Measurements from ENCODE around the gene ARHGAP26.

The ARHGAP26 gene

GRCh38 chr5:142830241-142831008, 60.2 kb downstream of the ARHGAP26 start:
- FAIRE-seq (no peak), DNase-seq (ENCODE audit: insufficient read length, low spot score) (no peak)
- TF ChIP-seq POLR2A (IDR thresholded peaks at IDR 0.05; ENCODE audit: low read depth, low read length), result no peak

- DNase-seq (ENCODE audit: insufficient read length, low spot score) (no peak), FAIRE-seq (no peak)
- no peak for TF ChIP-seq POLR2A (IDR thresholded peaks at IDR 0.05; ENCODE audit: low read depth, low read length)
Measured at GRCh38 chr5:142831009-142831383, 60.8 kb downstream of the ARHGAP26 start.

DNA sequence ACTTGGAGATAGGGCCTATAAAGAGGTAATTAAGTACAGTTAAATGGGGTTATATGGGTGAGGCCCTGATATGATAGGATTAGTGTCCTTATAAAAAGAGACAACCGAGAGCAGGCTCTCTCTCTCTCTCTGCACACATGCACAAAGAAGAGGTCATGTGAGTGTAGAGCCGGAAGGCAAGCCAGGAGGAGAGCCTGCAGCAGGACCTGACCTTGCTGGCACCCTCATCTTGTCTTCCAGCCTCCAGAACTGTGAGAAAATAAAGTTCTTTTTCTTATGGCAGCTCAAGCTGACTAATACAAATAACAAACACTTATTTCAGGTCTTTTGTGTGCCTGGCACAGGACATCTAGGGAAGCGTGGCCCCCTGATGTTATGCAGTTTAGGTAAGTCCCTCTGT, 62.1 kb downstream of the ARHGAP26 start:
- FAIRE-seq (no peak), DNase-seq (ENCODE audit: insufficient read length, low spot score) (no peak)
- no peak for TF ChIP-seq POLR2A (IDR thresholded peaks at IDR 0.05; ENCODE audit: low read depth, low read length)

DNA sequence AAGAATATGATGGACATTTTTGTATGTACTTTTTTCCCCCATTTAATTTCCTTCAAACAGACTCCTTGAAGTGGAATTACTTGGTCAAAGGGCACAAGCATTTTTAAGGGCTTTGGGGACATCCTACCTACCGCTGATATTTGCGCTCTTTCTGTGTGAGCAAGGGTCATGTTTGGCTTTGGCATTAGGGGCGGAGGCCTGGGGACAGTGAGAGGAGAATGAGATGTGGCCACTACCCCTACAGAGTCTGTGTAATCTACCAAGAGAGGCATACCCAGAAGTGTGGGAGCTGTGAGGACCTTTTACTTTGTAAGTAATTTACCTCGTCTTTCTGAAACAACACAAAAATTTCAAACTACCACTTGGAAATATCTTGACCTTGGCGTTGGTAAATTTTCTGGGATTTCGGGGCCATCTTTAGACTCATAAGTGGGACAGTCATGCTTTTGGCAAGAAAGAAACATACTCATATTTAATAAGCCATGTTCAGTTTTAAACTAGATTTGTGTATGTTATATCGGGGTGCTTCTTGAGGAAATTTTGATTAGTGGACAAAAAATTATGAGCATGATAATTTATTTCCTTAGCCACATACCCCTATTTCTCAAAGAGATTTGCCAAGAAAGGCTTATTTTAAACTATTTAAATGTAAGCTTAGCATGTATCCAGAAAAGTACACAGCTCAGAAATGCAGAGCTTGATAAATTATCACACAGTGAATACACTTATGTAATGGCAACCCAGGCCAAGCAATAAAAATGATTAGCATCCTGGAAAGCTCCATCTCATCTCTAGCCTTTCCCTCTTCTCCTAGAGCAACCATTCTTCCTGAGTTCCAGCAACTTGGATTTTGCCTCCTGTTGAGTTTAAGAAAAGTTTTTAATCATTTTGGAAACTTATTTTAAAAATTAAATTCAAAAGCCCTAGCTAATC, 63.6 kb downstream of the ARHGAP26 start:
- no peak for FAIRE-seq
- no peak for DNase-seq (ENCODE audit: insufficient read length, low spot score)
- TF ChIP-seq POLR2A (IDR thresholded peaks at IDR 0.05; ENCODE audit: low read depth, low read length), result no peak

DNA sequence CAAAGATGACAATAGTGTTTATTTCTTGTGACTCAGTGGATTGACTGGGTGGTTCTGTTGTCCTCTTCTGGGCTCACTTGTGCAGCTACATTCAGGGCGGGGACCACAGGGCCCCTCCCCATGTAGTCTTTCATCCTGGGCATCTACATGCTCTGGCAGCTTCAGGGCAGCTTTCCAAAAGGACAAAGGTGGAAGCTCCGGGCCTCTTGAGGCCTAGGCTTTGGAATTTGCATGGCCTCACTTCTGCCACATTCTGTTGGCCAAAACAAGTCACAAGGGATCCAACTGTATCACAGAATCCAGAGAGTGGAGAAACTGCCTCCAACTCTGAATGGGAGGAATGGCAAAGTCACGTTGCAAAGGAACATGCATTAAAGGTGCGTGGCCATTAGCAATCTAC, 64.3 kb downstream of the ARHGAP26 start:
- DNase-seq (ENCODE audit: insufficient read length, low spot score) (no peak), FAIRE-seq (no peak)
- no peak for TF ChIP-seq POLR2A (IDR thresholded peaks at IDR 0.05; ENCODE audit: low read depth, low read length)

DNA sequence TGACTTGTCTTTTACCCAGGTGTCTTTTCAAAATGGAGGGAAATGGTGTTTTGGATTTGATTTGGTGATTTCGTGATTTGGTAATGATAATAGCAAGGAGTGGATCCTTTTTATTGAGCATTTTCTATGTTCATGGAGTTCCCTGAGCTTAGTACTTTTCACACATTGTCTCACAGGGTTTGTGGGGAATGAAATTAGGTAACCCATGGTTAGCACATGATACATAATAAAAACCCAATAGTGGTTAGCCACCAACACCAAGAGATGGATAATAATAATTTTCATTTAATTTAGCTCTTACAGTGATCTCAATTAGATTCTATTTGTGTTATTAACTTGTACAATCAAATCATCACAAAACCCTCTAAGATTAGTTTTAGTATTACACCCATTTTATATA, 65.4 kb downstream of the ARHGAP26 start:
- DNase-seq (ENCODE audit: insufficient read length, low spot score), result no peak
- no peak for FAIRE-seq
- no peak for TF ChIP-seq POLR2A (IDR thresholded peaks at IDR 0.05; ENCODE audit: low read depth, low read length)

DNA sequence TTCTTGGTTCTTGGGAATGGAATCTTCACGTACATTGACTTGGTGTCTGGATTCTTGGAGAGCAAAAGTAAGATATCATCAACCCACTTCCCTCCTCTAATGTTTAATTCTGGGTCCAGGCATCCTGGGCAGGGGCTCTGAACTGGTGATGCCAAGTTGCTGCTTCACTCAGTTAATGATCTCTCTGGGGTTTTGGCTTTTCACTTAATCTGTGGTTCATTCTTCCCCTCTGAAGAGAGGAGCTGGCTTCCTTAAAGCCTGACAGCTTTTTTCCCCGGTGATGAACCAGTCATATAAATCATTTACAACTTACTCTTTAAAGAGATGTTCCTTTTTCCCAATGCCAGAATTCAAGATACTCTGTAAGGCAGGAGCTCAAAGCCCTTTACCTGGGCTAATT, 65.9 kb downstream of the ARHGAP26 start:
- FAIRE-seq (no peak), DNase-seq (ENCODE audit: insufficient read length, low spot score) (no peak)
- TF ChIP-seq POLR2A (IDR thresholded peaks at IDR 0.05; ENCODE audit: low read depth, low read length), result no peak

- no peak for TF ChIP-seq POLR2A (IDR thresholded peaks at IDR 0.05; ENCODE audit: low read depth, low read length)
- no peak for DNase-seq (ENCODE audit: insufficient read length, low spot score)
- FAIRE-seq, result no peak
Measured at GRCh38 chr5:142837081-142837725, 67.0 kb downstream of the ARHGAP26 start.

- FAIRE-seq (no peak), DNase-seq (ENCODE audit: insufficient read length, low spot score) (no peak)
- TF ChIP-seq POLR2A (IDR thresholded peaks at IDR 0.05; ENCODE audit: low read depth, low read length), result no peak
Measured at GRCh38 chr5:142838845-142839244, 68.7 kb downstream of the ARHGAP26 start.

DNA sequence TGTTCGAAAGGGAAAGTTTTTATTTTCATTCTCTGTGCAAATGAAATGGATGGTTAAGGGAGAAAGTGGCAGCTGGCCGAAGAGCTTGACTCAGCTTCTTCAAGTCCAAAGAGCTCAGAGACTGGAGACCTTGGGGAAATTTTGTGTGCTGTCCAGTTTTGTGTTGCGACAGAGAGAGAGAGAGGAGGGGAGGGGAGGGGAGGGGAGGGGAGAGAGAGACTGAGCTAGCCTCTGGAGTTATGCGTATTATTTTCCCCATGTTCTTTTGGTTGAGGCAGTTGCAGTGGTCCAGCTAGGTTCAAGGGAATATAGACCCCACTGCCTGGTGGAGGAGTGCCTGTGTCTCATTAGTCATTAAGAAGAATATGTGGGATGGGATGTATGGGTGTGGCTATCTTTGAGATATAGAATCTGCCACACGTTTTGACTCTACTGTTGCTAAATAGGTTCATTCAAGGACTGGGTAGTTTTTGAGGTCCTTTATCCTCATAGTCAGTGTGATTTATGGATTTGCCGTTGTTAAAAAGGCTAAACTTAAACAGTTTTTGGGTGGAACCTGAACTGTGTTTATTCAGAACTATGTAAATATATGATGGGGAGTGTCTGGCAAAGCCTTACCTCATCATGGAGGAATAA, 69.7 kb downstream of the ARHGAP26 start:
- TF ChIP-seq POLR2A (IDR thresholded peaks at IDR 0.05; ENCODE audit: low read depth, low read length), result no peak
- no peak for FAIRE-seq
- no peak for DNase-seq (ENCODE audit: insufficient read length, low spot score)

DNA sequence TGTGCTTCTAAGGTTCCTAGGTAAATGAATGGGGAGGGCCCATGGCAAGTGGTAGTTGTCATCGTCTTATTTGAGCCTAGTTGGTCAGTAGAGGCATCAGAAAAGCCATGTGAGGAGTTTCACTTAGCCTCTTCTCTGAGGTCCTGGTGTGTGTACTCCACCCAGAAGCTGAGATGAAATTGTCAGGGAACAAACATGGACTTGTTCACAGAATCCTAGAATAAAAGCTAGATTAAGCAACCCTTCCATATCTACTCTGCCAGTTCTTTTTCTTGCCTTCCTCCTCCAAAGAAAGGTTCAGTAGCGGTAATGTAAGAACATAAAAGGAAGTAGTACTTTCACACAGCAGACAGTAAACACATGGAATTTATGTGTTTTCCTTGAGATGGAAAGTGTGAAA, 70.4 kb downstream of the ARHGAP26 start:
- no peak for DNase-seq (ENCODE audit: insufficient read length, low spot score)
- FAIRE-seq, result no peak
- TF ChIP-seq POLR2A (IDR thresholded peaks at IDR 0.05; ENCODE audit: low read depth, low read length), result no peak

DNA sequence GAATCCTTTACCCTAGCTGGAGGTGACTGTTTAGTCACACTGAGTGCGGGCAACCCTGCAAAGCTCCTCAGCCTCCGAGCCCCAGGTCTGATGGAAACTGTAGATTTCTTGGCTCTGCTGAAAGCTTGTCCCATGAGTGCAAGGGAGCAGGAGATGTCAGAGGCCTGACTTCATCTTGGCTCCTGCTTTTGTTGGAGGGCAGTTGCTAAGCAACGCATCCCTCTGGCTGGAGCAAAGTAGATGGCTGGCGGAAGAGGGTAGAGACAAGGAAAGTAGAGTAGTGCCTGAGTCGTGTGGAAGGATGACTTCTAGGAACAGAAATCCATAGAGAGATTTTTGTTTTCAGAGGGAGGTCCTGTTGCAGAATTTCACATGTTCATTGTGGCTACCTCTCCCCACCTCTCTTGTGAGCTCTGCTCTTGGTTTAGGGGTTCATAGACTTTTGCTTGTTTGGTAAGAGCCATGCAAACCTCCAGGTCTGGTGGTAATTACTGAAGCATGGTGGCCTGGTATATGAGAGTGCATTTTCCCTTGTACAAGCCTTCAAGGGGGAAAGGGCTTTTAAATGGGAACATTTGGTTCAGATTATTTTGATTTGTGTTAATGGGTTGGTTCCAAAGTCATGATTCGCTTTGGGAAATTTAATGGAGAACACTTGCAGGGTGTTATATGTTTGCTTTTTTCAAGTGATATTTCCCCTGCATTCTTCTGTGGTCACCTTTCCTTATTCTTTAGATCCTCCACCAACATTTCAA, 71.5 kb downstream of the ARHGAP26 start:
- DNase-seq (ENCODE audit: insufficient read length, low spot score) (no peak), FAIRE-seq (no peak)
- TF ChIP-seq POLR2A (IDR thresholded peaks at IDR 0.05; ENCODE audit: low read depth, low read length), result no peak
